ENCODE data around the gene NUBP2. TPM values are rescaled to one million over a fixed set of nuclear protein-coding genes. Genes with fewer than 3 reads are reported as not detected.

Gene NUBP2
- total RNA-seq, 1 experiment from 2014 or later, result 128 TPM

- in situ Hi-C loops (cut with HindIII; ENCODE audit: low sequenced_read_pairs), result no loop called here
Measured at GRCh38 chr16:1819611-1820010, 36.9 kb downstream of the NUBP2 start.

GRCh38 chr16:1820096-1820945 lies 37.6 kb downstream of the NUBP2 start:
- in situ Hi-C loops (cut with HindIII; ENCODE audit: low sequenced_read_pairs), result no loop called here
- no peak for DNase-seq (ENCODE audit: low spot score)

More at GRCh38 chr16:1819611-1820010, 36.9 kb downstream of the NUBP2 start:
- no peak for DNase-seq (ENCODE audit: low spot score)

GRCh38 chr16:1820946-1821290 lies 38.2 kb downstream of the NUBP2 start:
- in situ Hi-C loops (cut with HindIII; ENCODE audit: low sequenced_read_pairs), result no loop called here
- no peak for DNase-seq (ENCODE audit: low spot score)

GRCh38 chr16:1821861-1822611 lies 39.3 kb downstream of the NUBP2 start:
- in situ Hi-C loops (cut with HindIII; ENCODE audit: low sequenced_read_pairs), result no loop called here
- DNase-seq (ENCODE audit: low spot score), result no peak

- in situ Hi-C loops (cut with HindIII; ENCODE audit: low sequenced_read_pairs), result no loop called here
- DNase-seq (ENCODE audit: low spot score), result no peak
Measured at GRCh38 chr16:1822801-1823200, 40.0 kb downstream of the NUBP2 start.

- DNase-seq (ENCODE audit: low spot score), result peak; percentile 82
- in situ Hi-C loops (cut with HindIII; ENCODE audit: low sequenced_read_pairs), result no loop called here
Measured at GRCh38 chr16:1823821-1824220, 41.1 kb downstream of the NUBP2 start.

- in situ Hi-C loops (cut with HindIII; ENCODE audit: low sequenced_read_pairs), result no loop called here
- DNase-seq (ENCODE audit: low spot score), result no peak
Measured at GRCh38 chr16:1825381-1825863, 42.7 kb downstream of the NUBP2 start.

GRCh38 chr16:1825864-1826690 lies 43.3 kb downstream of the NUBP2 start:
- in situ Hi-C loops (cut with HindIII; ENCODE audit: low sequenced_read_pairs), result no loop called here

GRCh38 chr16:1826691-1827573 lies 44.2 kb downstream of the NUBP2 start, which contains the start of the genes FAHD1 and HAGH:
Gene FAHD1 (plus strand): TSS chr16:1827206. CDS start chr16:1827239, 33 bp downstream.
Gene HAGH (minus strand): TSS chr16:1826825. CDS start chr16:1826787, 38 bp downstream.
- in situ Hi-C loops (cut with HindIII; ENCODE audit: low sequenced_read_pairs), result no loop called here

More at GRCh38 chr16:1825864-1826690, 43.3 kb downstream of the NUBP2 start:
- peak; percentile 56 for DNase-seq (ENCODE audit: low spot score)

GRCh38 chr16:1828645-1829410 lies 46.1 kb downstream of the NUBP2 start:
- no peak for DNase-seq (ENCODE audit: low spot score)
- in situ Hi-C loops (cut with HindIII; ENCODE audit: low sequenced_read_pairs), result no loop called here

More at GRCh38 chr16:1826691-1827573, 44.2 kb downstream of the NUBP2 start, which contains the start of the genes FAHD1 and HAGH:
- peak; percentile 90 for DNase-seq (ENCODE audit: low spot score)

GRCh38 chr16:1830213-1830612 lies 47.5 kb downstream of the NUBP2 start:
- in situ Hi-C loops (cut with HindIII; ENCODE audit: low sequenced_read_pairs), result no loop called here

GRCh38 chr16:1831186-1832075 lies 48.7 kb downstream of the NUBP2 start:
- in situ Hi-C loops (cut with HindIII; ENCODE audit: low sequenced_read_pairs), result no loop called here
- no peak for DNase-seq (ENCODE audit: low spot score)

More at GRCh38 chr16:1830213-1830612, 47.5 kb downstream of the NUBP2 start:
- DNase-seq (ENCODE audit: low spot score), result no peak

- in situ Hi-C loops (cut with HindIII; ENCODE audit: low sequenced_read_pairs), result no loop called here
- DNase-seq (ENCODE audit: low spot score), result no peak
Measured at GRCh38 chr16:1832838-1833454, 50.2 kb downstream of the NUBP2 start.

GRCh38 chr16:1834096-1834495 lies 51.3 kb downstream of the NUBP2 start:
- in situ Hi-C loops (cut with HindIII; ENCODE audit: low sequenced_read_pairs), result no loop called here
- no peak for DNase-seq (ENCODE audit: low spot score)
